ENCODE measurements around the gene MAP4K2. TPM values are rescaled to one million over a fixed set of nuclear protein-coding genes. Genes with fewer than 3 reads are reported as not detected.

MAP4K2 gene
- total RNA-seq, 1 donor from 2014 or later: 25.8 TPM

GRCh38 chr11:64799256-64799622 lies 3.8 kb downstream of the MAP4K2 start:
- no peaks in the 10 kb centered on the region for H3K27me3 Mint-ChIP-seq (ENCODE audit: low read depth)
- H3K36me3 Mint-ChIP-seq: peaks cover 4% of the 10 kb centered on the region
- no peak overlapping the region for H3K27ac Mint-ChIP-seq
- H3K4me3 Mint-ChIP-seq: no peak overlapping the region
- DNase-seq (ENCODE audit: low spot score in 2 of 2, unreplicated experiment in 2 of 2): no peak
- no peak for TF ChIP-seq CTCF (IDR thresholded peaks at IDR 0.05; ENCODE audit: unreplicated experiment)
- H3K9me3 Mint-ChIP-seq: no peaks in the 10 kb centered on the region
- H3K4me1 Mint-ChIP-seq: peaks cover 10% of the 10 kb centered on the region

- Mint-ChIP-seq H3K36me3 (peaks cover 9% of the 10 kb centered on the region), H3K9me3 (no peaks in the 10 kb centered on the region), H3K4me3 (no peak overlapping the region), H3K4me1 (peaks cover 2% of the 10 kb centered on the region), H3K27ac (no peak overlapping the region), H3K27me3 (ENCODE audit: low read depth) (no peaks in the 10 kb centered on the region)
- TF ChIP-seq CTCF (IDR thresholded peaks at IDR 0.05; ENCODE audit: unreplicated experiment): no peak
- no peak for DNase-seq (ENCODE audit: low spot score in 2 of 2, unreplicated experiment in 2 of 2)
Observed at GRCh38 chr11:64796757-64797541, 6.1 kb downstream of the MAP4K2 start.

- H3K4me1 Mint-ChIP-seq: peaks cover 2% of the 10 kb centered on the region
- H3K27ac Mint-ChIP-seq: no peak overlapping the region
- peaks cover 9% of the 10 kb centered on the region for H3K36me3 Mint-ChIP-seq
- no peak for TF ChIP-seq CTCF (IDR thresholded peaks at IDR 0.05; ENCODE audit: unreplicated experiment)
- no peak for DNase-seq (ENCODE audit: low spot score in 2 of 2, unreplicated experiment in 2 of 2)
- H3K4me3 Mint-ChIP-seq: no peak overlapping the region
- no peaks in the 10 kb centered on the region for H3K27me3 Mint-ChIP-seq (ENCODE audit: low read depth)
- no peaks in the 10 kb centered on the region for H3K9me3 Mint-ChIP-seq
Observed at GRCh38 chr11:64796047-64796756, 6.8 kb downstream of the MAP4K2 start.

- Mint-ChIP-seq H3K9me3 (no peaks in the 10 kb centered on the region), H3K4me1 (no peaks in the 10 kb centered on the region), H3K27me3 (ENCODE audit: low read depth) (no peaks in the 10 kb centered on the region), H3K4me3 (no peak overlapping the region), H3K36me3 (peaks cover 9% of the 10 kb centered on the region), H3K27ac (no peak overlapping the region)
- no peak for DNase-seq (ENCODE audit: low spot score in 2 of 2, unreplicated experiment in 2 of 2)
- TF ChIP-seq CTCF (IDR thresholded peaks at IDR 0.05; ENCODE audit: unreplicated experiment): no peak
Observed at GRCh38 chr11:64794526-64794925, 8.5 kb downstream of the MAP4K2 start.

- no peak for DNase-seq (ENCODE audit: low spot score in 2 of 2, unreplicated experiment in 2 of 2)
- H3K27ac Mint-ChIP-seq: no peak overlapping the region
Observed at GRCh38 chr11:64793271-64794160, 9.5 kb downstream of the MAP4K2 start.

More at GRCh38 chr11:64793271-64794160, 9.5 kb downstream of the MAP4K2 start:
- H3K4me3 Mint-ChIP-seq: no peak overlapping the region
- H3K9me3 Mint-ChIP-seq: no peaks in the 10 kb centered on the region
- no peaks in the 10 kb centered on the region for H3K27me3 Mint-ChIP-seq (ENCODE audit: low read depth)
- peaks cover 9% of the 10 kb centered on the region for H3K36me3 Mint-ChIP-seq
- TF ChIP-seq CTCF (IDR thresholded peaks at IDR 0.05; ENCODE audit: unreplicated experiment): no peak
- H3K4me1 Mint-ChIP-seq: no peaks in the 10 kb centered on the region

Measured in mesothelial cell of epicardium (in vitro differentiated cells).